CD4-positive, alpha-beta T cell treated with Interleukin-21 for 1 hour (primary cell): ENCODE results near the gene NOS1AP.

Experiments used
- DNase-seq: peaks from one replicate; pipeline ENCODE4 v3.0.0-alpha.2; 2020

The NOS1AP gene

GRCh38 chr1:162373541-162374260 lies 304.2 kb downstream of the NOS1AP start:
- DNase-seq, result no peak

- DNase-seq, result no peak
Measured at GRCh38 chr1:162374406-162374805, 304.9 kb downstream of the NOS1AP start.

- no peak for DNase-seq
Measured at GRCh38 chr1:162375463-162375862, 306.0 kb downstream of the NOS1AP start.

GRCh38 chr1:162376691-162377090 lies 307.2 kb downstream of the NOS1AP start, which contains the start of gene SPATA46:
TSS of gene SPATA46 (minus strand) at chr1:162376854. CDS start at chr1:162376790, 64 bp downstream.
- DNase-seq, result no peak

- no peak for DNase-seq
Measured at GRCh38 chr1:162380061-162380846, 310.8 kb downstream of the NOS1AP start.

GRCh38 chr1:162381383-162381782 lies 311.9 kb downstream of the NOS1AP start, which contains the start of gene C1orf226:
TSS of gene C1orf226 (plus strand) at chr1:162381728. CDS start at chr1:162381902, 174 bp downstream.
- no peak for DNase-seq

- DNase-seq, result no peak
Measured at GRCh38 chr1:162381941-162382750, 312.7 kb downstream of the NOS1AP start.

GRCh38 chr1:162383091-162383490 lies 313.6 kb downstream of the NOS1AP start:
- DNase-seq, result no peak

- no peak for DNase-seq
Measured at GRCh38 chr1:162383516-162383915, 314.0 kb downstream of the NOS1AP start.

GRCh38 chr1:162384116-162384515 lies 314.6 kb downstream of the NOS1AP start:
- no peak for DNase-seq

- DNase-seq, result no peak
Measured at GRCh38 chr1:162384601-162385279, 315.2 kb downstream of the NOS1AP start.

- DNase-seq, result no peak
Measured at GRCh38 chr1:162385280-162385623, 315.8 kb downstream of the NOS1AP start.

- DNase-seq, result no peak
Measured at GRCh38 chr1:162385702-162386101, 316.2 kb downstream of the NOS1AP start.

GRCh38 chr1:162386292-162387225 lies 317.1 kb downstream of the NOS1AP start:
- no peak for DNase-seq

- no peak for DNase-seq
Measured at GRCh38 chr1:162387226-162388082, 318.0 kb downstream of the NOS1AP start.

- DNase-seq, result no peak
Measured at GRCh38 chr1:162388083-162388594, 318.6 kb downstream of the NOS1AP start.

- no peak for DNase-seq
Measured at GRCh38 chr1:162388615-162389014, 319.1 kb downstream of the NOS1AP start.

GRCh38 chr1:162389021-162389818 lies 319.7 kb downstream of the NOS1AP start:
- DNase-seq, result no peak

- DNase-seq, result no peak
Measured at GRCh38 chr1:162389971-162390370, 320.5 kb downstream of the NOS1AP start.
